GM19099 (cell line): ENCODE measurements around the gene SPINK5.

Experiments used
- POLR2A ChIP-seq: IDR thresholded peaks from 3 replicates; pipeline ENCODE4 v1.6.1; 2011; ENCODE audit warnings: low read depth; ENCODE audit not compliant: insufficient read length; ENCODE audit errors: extremely low read depth

SPINK5 gene

DNA sequence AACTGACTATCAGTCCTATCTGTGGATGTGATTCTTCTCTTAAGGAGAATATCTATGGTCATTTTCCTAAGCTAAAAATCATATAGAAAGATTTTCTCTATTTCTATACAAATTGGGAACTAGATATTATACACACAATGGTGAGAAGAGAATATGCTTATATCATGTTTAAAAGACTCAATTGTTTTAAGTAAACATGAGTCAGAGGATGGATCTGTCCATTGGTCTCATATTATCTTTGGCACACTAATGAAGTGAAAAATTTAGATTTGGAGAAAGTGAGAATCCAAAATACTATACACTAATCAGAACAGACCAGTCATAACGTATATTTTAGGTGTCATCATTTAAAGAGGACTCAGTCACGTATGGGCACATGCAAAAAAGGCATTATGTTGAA is 88.1 kb downstream of the SPINK5 start:
- TF ChIP-seq POLR2A: no peak

DNA sequence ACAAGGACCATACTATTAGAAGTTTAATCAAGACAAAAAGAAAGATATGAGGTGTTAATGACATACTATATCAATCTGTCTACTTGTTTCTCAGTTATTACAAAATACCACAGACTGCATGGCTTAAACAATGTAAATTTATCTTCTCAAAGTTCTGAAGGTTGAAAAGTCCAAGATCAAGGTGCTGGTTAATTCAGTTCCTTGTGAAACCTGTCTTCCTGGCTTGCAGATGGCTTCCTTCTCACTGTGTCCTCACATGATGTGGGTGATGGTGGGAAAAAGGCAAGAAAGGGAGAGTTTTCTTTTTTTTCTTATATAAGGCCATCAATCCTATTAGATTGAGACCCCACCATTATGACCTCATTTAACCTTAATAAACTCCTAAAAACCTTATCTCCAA is 89.0 kb downstream of the SPINK5 start:
- TF ChIP-seq POLR2A: no peak

DNA sequence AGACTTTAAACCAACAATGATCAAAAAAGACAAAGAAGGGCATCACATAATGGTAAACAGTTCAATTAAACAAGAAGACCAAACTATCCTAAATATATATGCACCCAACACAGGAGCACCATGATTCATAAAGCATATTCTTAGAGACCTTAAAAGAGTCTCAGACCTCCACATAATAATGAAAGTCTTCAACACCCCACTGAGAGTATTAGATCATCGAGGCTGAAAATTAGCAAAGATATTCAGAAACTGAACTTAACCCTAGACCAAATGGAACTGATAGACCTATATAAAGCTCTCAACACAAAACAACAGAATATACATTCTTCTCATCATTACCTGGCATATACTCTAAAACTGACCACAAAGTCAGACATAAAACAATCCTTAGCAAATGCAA is 92.8 kb downstream of the SPINK5 start:
- TF ChIP-seq POLR2A: no peak

DNA sequence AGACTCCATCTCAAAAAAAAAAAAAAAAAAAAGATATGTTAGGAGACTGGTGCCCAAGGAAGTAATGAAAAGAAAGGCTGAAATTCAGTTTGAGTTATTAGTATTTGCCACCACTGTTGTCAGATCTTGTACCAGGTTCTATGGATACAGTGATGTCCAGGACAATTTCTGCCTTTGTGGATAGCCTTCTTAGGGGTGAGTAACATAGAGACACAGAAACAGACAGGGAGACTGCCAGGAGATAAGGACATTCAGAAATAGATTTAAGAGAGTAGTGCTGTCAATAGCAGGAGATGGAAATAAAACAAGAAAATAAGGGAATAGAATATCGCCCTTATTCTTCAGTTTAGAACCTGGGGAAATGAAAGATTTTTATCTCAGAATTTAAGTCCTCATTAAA is 98.3 kb downstream of the SPINK5 start:
- TF ChIP-seq POLR2A: no peak

DNA sequence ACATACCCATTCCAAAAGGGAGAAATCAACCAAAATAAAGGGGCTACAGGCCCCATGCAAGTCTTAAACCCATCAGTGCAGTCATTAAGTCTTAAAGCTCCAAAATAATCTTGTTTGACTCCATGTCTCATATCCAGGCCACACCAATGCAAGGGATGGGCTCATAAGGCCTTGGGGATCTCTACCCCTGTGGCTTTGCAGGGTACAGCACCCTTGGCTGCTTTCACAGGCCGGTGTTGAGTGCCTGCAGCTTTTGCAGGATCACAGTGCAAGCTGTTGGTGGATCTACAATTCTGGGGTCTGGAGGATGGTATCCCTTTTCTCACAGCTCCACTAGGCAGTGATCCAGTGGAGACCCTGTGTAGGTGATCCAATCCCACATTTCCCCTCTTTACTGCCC is 99.6 kb downstream of the SPINK5 start:
- TF ChIP-seq POLR2A: no peak

DNA sequence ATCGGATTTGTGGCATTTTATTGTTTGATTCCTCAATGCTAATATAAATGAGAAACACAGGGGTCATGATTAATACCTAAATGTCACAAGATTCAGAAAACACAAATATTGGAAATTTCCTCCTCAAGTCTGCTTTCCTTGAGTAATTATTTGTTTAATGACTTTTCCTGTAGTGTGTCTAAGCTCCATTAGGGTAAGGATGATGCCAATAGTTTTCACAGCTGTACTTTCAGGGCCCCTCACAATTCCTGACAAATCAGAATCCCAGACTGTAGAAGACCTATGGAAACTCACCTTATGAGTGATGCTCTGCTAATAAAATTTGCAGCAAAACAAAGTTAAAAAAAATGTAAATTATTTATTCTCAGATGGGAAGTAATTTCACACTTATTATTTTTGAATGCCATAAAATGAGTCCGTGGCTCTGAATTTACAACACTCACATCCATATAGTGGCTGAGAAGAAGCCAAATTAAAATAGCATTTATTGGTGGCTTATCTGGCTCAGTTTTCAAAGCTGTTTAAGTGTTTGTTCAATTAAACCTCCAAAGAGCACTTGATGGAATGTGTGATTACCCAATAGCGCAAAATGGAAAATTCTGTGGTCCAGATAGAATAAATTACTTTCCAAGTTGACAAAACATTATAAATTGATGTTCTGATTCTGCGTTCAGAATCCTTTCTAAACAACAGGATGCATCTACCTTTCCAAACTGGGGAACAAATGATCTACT is 102.9 kb downstream of the SPINK5 start:
- TF ChIP-seq POLR2A: no peak

DNA sequence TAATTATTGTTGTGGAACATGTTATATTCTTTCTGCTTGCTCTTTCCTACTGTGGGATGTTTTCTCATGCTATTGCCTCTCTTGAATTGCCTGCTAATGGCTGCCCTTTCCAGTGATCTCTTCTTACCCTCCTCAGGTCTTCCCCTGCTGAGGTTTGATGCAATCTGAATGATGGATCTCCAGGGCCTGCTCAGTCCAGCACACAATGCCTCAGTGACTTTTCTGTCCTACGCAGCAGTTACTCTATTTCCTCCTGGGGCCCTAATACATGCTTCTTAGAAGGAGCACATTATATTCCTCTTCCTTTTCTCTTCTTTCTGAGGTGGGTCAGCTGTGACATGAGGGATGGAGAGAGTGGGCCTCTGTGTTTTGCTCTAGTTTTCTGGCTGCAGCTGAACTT is 104.5 kb downstream of the SPINK5 start, which contains the start of gene SPINK14:
SPINK14 (plus strand) TSS at position 301 of the 400 bp plus-strand sequence. CDS start 1,187 bp downstream, outside the sequence.
- TF ChIP-seq POLR2A: no peak

DNA sequence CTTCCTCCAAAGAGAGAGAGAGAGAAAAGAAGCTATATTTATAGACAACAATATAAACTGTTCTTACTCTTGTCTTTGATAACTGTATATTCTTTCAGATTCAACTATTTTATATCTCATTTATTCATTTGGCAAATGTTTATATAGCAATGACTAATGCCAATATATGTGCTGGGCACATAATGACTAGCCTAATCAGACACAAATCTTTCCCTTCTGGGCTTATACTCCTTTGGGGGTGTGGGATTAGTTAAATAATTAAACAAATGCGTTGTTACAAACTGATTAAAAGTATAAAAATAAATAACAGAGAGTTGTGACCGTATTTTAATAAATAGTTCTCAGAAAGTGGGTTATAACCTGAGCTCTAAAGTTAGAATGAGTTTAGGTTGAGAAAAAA is 108.6 kb downstream of the SPINK5 start:
- no peak for TF ChIP-seq POLR2A

DNA sequence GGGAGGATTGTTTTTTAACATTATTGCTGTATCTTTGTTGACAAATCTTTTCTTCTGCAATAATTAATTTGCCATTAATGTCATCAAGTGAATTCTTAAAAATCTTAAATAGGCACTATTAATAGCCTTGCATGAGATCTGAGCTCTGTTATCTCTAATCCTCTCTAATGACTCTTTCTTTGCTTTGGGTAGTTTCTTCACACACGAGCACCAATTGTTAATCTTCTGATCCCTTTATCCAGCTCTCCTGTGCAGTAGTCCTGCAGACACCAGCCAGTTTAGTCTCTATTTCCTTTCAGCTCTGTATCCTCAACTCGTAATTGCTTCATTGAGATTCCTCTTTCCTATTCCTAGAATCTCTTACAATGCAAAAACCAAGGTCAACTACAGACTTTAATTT is 112.7 kb downstream of the SPINK5 start:
- TF ChIP-seq POLR2A: no peak

DNA sequence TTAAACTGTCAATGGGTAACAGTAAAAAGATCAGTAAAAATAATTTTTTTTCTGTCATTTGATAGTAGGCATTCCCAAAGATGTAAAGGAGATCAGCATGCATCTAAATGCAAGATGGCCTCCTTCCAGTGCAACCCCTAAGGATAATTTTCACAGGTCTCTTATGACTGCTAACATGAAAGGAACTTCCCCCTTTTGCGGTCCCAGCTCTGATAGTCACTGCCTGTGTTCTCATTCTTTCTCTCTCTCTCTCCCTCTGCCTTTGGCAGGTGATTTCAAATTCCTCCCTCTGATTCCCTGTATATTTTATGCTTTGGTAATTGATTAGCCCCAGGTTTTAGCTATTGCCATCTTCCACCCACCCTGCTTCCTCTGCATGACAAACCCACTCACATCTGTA is 113.4 kb downstream of the SPINK5 start:
- TF ChIP-seq POLR2A: no peak

DNA sequence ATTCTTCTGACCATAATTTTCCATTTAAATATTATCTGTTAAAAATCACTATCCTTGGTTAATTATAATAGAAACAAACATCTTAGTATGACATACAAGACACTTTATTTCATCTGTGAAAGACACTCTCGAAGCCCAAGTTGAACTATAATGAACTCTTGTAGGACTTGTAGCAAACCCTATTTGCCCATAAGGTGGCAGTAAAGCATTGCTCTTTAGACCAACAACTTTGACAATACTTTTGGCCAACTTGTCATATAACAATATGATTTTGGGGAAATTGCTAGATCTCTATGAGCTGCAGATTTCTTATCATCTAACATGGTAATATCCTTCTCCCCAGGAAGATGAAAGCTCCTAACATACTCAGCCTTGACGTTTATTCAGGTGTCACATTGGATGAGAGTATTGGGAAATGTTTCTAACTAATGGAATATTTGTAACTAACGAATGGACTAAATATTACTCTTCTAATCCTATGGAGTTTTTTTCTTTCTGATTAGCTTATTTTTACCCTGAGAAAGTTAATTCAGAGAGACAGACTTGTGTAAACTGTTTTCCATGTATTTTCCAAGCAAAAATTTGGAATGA is 115.5 kb downstream of the SPINK5 start:
- TF ChIP-seq POLR2A: no peak

DNA sequence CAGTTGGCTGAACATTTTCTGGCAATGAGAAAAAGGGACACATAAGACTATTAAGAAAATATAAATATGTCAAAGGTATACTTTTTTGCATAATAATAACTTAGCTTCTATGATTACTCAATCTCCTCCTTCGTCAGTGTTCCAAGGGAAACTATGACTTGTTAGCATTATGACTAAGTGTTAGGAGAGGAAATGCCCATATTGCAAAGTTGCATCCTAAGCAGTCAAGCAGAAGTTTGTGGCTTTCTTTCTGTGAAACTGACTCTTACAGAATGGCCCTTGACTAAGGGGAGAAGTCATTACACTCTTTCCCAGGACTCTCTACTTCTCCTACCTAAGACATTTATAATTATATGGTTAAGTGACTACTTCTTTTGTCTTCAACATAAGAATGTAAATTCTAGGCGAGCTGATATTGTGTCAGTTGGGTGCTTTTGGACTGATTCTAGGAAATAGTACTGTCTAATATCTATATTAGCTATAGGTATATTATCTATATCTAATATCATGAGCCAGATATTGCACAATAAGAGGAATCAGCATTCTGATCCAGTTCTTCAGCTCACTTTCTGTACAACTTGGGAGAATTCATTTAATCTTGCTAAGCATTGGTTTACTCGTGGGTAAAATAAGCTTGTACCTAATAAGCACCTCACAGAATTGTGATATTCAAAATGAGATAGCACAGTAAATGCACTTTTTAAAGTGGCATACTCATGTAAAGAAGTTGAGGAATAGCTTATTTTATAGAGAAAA is 122.6 kb downstream of the SPINK5 start:
- no peak for TF ChIP-seq POLR2A
